Measurements from ENCODE around the gene RAP2C.

RAP2C gene

DNA sequence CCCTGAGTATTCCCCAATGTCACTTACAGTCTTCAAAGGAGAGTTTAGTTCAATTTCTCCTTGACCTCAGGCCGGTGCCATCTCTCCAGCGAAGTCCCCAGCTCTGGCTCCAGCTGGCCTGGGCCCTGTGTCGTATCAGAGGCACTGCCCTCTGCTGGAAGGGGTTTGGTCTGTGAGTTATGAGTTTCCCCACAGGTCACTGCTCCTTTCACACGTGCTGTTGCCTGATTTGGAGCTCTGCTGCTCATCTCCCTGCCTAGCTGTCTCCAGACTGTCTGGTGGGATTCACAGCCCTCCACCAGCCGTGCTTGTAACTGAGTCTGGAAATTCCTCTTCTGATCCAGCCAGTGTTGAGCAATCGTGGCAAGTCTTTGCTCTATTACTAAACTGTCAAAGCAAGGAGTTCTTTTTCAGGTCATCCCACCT, at the start of gene RAP2C:
RAP2C (minus strand) TSS at position 105 of the 426 bp plus-strand sequence. CDS start 2,179 bp downstream, outside the sequence.
- DNase-seq = peak; percentile 54

DNA sequence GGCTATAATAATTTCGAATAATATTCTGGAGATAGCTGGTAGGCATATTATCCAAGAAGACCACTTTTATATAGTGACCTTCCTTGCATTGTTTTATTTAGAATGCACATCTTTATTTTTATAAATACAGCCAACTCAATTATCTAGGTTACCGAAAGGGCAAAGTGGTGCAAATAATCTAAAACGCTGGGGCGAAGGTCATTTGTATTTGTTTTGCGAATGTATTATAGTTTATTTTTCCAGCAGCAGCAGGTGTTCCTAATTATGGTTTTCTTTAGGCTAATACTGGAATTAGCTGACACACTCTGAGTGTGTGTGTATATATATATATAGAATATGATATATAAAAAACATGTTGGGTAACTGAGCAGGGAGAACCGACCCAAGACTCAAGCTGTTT, 48.1 kb upstream of the RAP2C start:
- no peak for DNase-seq

DNA sequence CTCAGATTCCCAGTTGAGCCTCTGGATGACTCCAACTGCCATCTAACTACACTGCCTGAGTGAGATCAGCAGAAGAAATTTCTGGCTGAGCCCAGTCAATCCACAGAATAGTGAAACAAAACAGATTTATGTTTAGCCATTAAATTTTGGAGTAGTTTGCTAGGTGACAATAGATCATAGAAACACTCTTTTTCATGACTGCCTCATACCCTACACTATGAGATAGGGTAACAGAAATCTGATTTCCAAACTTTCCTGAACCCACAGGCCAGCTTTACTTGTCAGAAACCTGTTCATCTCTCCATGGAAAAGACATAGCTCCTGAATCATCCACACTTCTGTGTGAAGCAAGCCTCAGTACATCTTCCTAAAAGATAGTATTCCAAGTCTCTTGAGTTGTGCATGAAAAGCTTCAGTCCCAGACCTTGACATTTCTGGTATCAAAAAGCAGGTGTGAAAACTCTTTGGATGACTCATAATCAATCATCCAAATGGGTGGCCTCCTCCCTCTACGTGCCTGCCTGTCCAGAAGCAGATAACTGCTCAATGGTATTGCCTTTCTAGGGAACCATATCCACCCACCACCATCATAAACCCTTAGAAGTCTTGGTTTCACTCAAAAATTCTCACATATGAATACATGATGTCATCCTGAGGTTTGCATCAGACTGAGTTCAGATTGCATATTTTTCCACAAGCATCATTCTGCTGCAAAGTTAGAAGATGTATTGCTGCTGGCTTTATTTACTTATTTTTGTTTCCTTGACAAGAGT, 47.5 kb upstream of the RAP2C start:
- DNase-seq = no peak

DNA sequence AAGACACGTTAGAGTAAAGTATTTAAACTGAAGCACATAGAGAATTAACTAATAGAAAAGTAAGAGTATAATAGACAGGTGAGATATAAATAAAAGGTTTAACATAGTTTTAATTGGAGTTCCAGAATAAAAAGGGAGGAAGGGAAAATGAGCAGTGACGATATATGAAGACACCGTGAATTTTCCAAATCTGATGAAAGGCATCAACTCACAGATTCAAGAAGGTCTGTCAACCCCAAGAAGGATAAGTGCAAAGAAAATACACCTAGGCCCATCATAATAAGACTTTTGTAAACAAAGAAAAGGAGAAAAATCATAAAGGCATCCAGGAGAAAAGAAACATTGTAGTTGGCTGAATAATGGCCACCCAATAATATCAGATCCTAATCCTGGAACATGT, 43.9 kb upstream of the RAP2C start:
- no peak for DNase-seq

DNA sequence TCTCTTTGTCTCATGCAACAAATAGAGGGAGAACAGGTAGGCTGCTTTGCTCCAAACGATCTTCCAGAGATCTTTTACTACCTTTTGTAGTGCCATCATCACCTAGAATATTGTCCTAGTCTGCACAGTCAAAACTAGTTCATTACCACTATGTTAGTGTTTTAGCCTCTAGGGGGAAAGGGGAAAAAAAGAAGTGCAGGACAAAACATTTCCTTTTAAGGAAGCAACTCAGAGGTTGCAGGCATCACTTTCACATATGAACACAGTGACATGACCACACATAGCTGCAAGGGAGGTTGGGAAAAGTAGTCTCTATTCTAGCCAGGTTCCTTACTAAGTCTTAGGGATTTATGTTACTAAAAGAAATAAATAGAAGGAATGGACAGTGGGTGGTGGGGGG, 39.3 kb upstream of the RAP2C start:
- no peak for DNase-seq

DNA sequence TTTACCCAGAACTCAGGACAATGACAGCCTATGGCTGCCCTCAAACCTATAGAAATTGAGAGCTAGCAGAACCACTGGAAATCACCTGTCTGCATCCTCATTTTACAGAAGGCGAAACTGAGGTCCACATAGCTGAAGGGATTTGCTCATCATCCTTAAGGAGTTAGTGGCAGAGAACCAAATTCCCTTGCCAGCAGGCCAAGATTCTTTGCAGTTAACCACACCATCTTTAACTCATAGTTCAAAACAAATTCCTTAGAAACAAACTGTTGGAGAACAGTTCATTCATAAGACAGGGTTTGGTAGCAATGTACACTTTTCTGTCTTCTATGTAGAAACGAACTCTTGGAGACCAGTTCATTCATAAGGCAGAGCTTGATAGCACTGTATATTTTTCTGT, 37.9 kb upstream of the RAP2C start:
- DNase-seq = no peak

DNA sequence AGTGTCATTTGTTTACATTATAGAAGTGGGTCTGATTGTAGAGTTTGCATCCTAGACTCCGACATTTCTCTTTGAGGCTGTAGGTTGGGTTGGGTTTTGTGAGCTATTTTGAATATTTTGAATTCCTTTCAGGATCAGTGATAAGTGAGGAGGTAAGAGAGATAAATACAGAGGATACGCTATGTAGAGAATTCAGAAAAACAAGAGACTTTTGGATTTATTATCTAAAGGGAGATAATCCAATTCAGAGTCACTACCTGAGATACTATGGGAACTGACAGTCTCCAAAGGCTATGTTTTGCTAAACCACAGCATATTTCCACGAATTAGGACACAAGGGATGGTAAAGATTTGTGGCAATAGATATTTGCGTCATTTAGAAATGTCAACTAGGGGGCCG, 16.9 kb upstream of the RAP2C start:
- DNase-seq = no peak

DNA sequence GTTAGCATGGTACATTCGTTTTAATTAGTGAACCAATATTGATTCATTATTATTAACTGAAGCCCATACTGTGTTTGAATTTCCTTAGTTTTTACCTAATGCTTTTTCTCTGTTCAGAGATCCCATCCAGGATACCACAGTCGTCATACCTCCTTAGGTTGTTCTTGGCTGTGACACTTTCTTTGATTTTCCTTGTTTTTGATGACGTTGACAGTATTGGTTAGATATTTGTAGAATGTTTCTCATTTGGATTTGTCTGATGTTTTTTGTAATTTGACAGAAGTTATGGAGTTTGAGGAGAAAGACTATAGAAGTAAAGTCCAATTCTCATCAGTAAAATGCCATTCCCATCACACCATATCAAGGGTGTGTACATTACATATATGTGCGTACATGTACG, 16.2 kb upstream of the RAP2C start:
- DNase-seq = no peak

DNA sequence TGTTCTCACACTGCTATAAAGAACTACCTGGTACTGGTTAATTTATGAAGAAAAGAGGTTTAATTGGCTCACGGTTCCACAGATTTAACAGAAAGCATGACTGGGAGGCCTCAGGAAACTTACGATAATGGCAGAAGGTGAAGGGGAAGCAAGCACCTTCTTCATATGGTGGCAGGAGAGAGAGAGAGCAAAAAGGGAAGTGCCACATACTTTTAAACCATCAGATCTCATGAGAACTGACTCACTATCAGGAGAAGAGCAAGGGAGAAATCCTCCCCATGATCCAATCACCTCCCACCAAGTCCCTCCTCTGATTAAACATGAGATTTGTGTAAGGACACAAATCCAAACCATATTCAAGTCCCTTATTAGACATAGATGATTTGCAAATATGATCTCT, 12.3 kb upstream of the RAP2C start:
- no peak for DNase-seq

DNA sequence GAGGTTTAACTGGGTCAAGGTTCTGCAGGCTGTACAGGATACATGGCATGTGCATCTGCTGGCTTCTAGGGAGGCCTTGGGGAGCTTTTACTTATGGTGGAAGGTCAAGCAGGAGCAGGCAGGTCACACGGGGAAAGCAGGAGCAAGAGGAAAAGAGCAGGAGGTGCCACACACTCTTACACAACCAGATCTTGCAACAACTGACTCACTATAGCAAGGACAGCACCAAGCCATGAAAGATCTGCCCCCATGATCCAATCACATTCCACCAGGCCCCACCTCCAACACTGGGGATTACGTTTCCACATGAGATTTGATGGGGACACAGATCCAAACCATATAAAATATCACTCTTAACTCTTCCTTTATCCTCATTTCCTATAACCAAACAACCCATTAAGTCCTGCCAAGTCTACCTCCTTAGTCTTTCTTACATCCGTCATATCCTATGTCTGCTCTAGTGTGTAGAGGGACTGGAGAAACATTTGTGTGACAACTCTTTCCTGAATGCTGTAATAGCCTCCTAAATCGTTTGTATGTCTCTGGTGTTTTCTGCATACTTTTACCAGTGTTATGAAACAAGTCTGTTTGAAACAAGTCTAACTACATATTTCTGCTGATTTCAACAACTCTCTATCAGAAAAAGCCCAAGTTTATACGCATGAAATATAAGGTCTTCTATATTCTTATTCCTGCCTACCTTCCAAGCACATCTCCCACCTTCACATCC, 8.3 kb upstream of the RAP2C start:
- DNase-seq = no peak

DNA sequence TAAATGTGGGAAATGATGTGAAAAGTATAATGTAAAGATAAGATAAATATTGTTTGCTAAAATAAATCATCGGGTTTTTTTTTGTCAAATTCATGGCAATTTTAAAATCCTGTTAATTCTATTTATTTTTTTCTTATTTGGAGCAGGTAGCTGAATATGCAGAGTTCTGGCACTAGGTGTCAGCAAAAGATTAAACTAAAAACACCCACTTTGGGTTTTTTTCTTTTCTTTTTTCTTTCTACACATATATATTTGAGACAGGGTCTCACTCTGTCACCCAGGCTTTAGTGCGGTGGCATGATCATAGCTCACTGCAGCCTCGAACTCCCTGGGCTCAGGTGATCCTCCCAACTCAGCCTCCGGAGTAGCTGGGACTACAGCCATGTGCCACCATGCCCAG, 6.9 kb upstream of the RAP2C start:
- no peak for DNase-seq

DNA sequence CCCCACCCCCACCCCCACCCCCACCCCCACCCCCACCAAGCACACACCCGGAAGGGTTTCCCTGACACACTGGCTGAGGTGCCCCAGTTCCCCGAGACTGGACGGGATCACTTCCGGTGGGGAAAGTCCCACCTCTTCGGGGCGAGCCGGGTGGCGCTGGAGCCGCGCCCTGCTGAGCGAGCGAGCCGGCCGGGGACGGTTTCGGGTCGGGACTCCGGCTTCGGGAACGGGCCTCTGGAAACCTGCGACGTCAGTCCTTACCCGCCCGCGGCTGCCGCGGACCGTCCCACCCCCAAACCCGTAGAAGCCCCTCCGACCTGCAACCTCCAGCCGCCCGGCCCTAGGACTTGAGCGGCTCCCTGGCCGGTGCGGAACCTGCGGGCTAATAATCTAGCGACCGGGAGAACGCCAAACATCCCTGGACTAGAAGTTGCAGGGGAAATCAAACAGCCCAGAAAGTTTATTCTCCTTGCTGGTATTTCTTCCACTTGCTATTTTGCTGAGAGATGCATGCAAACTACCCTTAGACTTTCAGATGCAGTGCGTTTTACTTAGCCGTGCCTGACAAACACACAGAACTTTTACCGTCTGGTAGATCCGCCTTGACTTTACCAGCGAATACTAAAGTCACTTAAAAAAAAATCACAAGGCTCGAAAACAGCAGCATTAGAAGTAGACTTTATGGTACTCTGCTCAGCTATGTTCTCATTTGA, 991 bp downstream of the RAP2C start:
- DNase-seq = peak; percentile 76

DNA sequence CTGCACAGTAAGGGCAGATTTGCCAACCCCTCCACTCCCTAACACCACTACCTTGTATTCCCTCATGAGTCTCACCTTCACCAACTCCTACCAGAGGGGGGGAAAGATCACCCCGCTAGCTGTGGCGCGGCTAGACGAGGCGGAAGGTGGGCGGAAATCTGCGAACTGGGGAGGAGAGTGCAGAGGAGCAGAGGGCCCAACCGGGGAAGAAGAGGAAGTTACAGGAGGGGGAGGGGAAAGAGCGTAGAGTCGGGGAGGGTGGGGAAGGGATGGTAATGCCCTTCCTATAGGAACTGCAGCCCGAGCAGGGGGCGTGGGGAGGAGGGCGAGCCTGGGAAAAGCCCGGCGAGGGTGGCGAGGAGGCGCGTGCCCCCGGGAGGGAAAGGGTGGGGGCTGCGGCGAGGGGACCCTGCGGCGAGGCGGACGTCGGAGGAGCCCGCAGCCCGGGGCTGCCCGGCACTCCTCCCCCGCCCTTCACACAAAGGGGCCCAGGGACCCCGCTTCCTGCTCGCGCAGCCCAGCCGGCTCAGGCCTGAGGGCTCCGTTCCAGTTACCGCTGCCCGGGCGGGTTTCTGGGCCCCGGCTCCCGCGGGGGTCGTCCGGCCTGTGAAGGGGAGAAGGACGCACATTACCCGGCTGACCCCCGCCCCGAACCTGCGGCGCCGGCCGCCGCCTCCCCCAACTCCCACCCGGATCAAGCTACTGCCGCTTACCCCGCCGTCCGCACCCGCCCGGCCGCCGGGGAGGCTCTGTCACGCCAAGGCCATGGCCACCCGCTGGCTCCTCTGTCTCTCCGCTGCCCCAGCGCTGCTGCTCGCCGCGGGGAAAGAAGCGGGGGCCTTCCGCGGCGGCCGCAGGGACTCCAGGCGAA, 1.8 kb downstream of the RAP2C start:
- peak; percentile 72 for DNase-seq

DNA sequence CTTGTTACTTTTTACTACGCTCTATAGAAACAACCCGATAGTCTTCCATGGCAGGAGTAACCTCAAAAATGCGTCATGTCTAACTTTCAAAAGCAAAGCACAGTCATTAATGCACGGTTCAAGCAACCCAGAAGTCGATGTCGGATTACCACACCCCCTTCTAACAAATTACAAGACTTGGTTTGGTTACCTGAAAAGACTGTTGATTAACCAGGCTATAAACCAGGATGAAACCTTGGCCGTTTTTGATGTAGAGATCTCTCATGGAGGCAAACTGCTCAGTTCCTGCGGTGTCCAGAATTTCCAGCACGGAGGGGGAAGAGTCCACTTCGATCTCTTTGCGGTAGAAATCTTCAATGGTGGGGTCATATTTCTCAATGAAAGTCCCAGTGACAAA, 2.4 kb downstream of the RAP2C start:
- no peak for DNase-seq

DNA sequence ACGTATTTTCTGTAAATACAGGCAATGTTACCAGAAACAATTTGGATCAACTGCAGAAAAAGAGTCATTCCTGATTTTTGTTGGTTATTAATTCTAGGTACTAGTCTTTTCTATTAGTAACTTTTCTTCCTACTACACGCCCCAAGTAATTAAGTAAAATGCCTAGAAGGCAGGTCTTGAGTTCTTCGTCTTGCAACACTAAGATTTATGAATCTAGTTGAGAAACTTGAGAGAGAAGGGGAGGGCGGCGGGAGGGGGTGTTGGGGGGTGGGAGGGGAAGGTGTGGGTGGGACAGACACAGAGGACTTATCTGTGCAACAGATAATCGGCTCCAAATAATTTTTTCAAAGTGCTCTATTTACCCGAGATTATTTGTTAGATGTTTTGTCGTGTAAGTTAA, 3.0 kb downstream of the RAP2C start:
- DNase-seq = no peak

DNA sequence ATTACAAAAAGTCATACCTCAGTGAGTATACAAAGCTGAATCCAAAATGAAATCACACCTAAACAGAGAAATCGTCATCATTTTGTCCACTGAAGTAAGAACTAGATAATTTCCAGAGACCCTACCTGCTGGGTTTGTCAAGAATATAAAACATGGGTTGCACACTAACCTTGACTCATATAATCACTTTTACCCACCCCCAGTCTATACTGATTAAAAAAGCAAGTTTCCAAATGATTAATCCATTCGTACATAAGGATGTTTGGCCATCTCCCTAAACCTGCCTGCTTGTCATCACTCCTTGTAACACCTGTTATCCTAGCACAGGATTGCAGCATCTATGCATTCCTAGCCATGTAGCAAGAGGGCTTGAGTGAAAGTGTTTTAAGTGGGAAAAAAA, 4.7 kb downstream of the RAP2C start:
- no peak for DNase-seq

DNA sequence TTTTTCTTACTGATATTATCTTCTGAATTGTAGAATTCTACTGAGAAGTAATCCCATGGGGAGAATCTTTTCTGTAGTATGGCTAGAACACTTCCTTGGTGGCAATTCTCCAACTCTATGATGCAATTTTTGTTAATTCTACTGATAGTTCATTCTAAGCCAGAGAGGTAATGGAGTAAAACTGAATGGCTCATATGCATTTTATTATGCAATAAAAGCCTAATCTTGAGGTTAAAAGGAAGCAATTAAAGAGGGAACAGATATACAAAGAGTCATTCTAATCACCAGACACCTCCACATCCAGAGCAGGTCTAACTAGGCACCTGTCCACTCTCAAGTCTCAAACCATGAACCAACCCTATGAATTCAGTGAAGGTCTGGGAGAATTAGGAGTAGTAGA, 9.7 kb downstream of the RAP2C start:
- no peak for DNase-seq

DNA sequence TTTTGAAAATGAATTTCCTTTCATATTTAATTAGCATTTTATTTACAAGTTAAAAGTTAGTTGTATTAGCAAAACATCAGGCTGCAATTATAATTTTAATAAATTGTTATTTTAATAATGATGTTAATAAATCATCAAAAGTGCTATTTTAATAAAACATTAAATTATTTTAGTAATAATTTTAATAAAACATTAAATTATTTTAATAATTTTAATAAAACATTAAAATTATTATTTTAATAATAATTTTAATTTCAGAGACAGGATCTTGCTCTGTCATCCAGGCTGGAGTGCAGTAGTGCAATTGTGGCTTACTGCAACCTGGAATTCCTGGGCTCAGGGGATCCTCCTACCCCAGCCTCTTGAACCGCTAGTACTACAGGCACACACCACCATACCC, 10.8 kb downstream of the RAP2C start:
- DNase-seq = no peak

DNA sequence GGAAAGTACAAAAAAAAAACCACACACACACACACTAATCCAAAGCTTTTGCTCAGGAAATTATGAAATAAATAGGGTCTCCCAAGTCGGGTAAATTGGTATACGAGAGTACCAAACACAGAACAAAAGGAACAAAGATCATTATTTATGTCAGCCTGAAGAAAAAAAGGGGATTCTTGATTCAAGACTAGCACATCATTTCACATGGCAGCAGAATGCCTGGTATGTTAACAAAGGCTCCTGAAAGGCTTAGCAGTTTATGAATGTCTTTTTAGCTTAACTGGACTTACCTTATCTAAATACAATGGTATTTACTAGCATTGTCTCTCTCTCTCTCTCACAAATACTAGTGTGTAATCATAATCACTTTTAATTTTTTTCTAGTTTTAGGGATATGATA, 11.3 kb downstream of the RAP2C start:
- no peak for DNase-seq

DNA sequence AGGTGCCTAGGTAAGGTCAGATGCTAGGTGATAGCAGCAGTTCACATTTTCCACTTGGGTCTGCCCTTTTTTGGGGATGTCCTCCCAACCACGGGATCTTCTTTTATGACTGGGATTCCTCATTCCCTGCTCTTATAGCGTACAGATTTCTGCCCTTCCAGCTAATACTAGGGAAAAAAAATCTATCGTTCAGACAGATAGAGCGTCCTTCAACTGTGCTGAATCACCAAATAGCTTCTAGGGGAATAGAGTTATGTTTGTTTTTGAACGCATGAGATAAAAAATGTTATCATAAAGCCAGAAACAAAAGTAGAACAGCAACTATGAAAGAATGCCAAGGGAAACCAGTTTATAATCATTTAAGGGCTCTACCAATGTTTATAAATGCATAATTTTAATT, 13.0 kb downstream of the RAP2C start:
- DNase-seq = no peak

DNA sequence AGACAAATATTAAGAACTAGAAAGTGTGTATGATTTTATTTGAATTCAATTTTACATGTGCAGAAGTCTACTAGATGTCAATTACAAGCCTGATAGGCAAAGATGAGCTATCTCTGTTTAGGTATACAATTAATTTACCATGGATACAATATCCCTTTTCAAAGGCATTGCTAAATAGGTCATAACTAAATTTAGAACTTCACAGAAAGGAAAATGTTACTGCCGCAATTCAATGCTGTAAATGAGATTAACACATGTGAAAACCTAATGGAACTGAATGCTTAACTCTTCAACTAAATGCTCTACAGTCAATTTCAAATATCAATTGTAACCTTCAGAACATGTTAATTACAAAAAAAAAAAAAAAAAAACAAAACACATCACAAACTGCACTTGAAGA, 14.6 kb downstream of the RAP2C start:
- DNase-seq = no peak

DNA sequence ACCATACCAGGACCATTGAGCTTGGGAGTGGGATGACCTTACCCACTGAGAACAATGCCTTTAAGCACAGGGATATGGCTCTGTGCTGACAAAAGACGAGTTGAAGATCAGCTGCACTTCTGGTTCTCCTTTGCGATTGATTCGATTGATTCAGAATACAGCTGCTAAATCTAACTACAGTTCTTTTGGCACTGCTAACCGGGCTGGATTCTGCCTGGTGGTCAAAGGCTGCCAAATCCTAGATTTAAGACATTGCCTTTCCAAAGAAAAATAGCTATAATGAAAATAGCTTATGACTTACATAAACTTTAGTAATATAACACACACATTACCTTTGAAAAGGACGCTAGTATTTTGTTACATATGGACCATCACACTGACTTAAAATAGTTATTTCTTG, 18.3 kb downstream of the RAP2C start:
- no peak for DNase-seq

DNA sequence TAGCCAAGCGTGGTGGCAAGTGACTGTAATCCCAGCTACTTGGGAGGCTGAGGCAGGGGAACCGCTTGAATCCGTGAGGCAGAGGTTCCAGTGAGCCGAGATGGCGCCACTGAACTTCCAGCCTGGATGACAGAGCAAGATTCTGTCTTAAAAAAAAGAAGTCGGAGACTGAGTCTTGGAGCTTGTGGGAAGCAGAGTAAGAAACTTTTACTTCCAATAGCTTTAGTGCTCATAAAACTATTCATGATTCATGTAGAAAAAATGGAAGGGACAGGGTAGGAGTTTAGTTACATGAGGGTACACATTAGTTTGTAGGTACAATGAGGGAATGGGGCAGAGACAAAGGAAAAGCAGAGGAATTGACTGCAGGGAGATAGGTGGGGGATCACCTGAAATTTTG, 19.3 kb downstream of the RAP2C start:
- no peak for DNase-seq

Measured in activated T-cell treated with anti-CD3 and anti-CD28 coated beads, Interleukin-2, amount 50 U/mL, for 1 hour (primary cell).